ENCODE measurements around the gene FGB. TPM values are rescaled to one million over a fixed set of nuclear protein-coding genes. Genes with fewer than 3 reads are reported as not detected.

The FGB gene
- total RNA-seq: 1 to 10 TPM in 1 of 2 donors, not detected in 1; 1.5 TPM
- long read RNA-seq, donor 1: 0 reads
- long read RNA-seq, donor 2: 0 reads

GRCh38 chr4:154562697-154563254 lies at the start of gene FGB:
Gene FGB, plus strand, starts transcription at chr4:154563011. Its CDS starts 8 bp downstream, at chr4:154563019.
- no peak for DNase-seq (ENCODE audit: low spot score)

GRCh38 chr4:154516318-154517029 lies 46.3 kb upstream of the FGB start:
- DNase-seq (ENCODE audit: low spot score): no peak

More at GRCh38 chr4:154562697-154563254, at the start of gene FGB:
- intact Hi-C loops (cut with DNase I): loop anchor here in 1 of 2 donors (10.0 kb wide), 1 partner anchor 792 kb away; no protein-coding TSS in a partner anchor

GRCh38 chr4:154517591-154517990 lies 45.2 kb upstream of the FGB start:
- DNase-seq (ENCODE audit: low spot score): no peak
- intact Hi-C loops (cut with DNase I): loop anchor here in 1 of 2 donors (10.0 kb wide), 1 partner anchor 113 kb away; no protein-coding TSS in a partner anchor

More at GRCh38 chr4:154516318-154517029, 46.3 kb upstream of the FGB start:
- intact Hi-C loops (cut with DNase I): loop anchor here in 1 of 2 donors (10.0 kb wide), 1 partner anchor 112 kb away; no protein-coding TSS in a partner anchor

GRCh38 chr4:154519214-154519613 lies 43.6 kb upstream of the FGB start:
- intact Hi-C loops (cut with DNase I): loop anchor here in 1 of 2 donors (10.0 kb wide), 1 partner anchor 114 kb away; no protein-coding TSS in a partner anchor
- no peak for DNase-seq (ENCODE audit: low spot score)

- no peak for DNase-seq (ENCODE audit: low spot score)
- intact Hi-C loops (cut with DNase I): no loop called here
Measured at GRCh38 chr4:154521607-154522006, 41.2 kb upstream of the FGB start.

GRCh38 chr4:154526151-154526550 lies 36.7 kb upstream of the FGB start:
- intact Hi-C loops (cut with DNase I): no loop called here
- DNase-seq (ENCODE audit: low spot score): no peak

GRCh38 chr4:154527308-154527707 lies 35.5 kb upstream of the FGB start:
- DNase-seq (ENCODE audit: low spot score): no peak
- intact Hi-C loops (cut with DNase I): no loop called here

GRCh38 chr4:154528869-154529268 lies 33.9 kb upstream of the FGB start:
- no peak for DNase-seq (ENCODE audit: low spot score)
- intact Hi-C loops (cut with DNase I): no loop called here

GRCh38 chr4:154529728-154530519 lies 32.9 kb upstream of the FGB start:
- intact Hi-C loops (cut with DNase I): no loop called here

GRCh38 chr4:154534296-154534695 lies 28.5 kb upstream of the FGB start:
- intact Hi-C loops (cut with DNase I): no loop called here
- no peak for DNase-seq (ENCODE audit: low spot score)

More at GRCh38 chr4:154529728-154530519, 32.9 kb upstream of the FGB start:
- no peak for DNase-seq (ENCODE audit: low spot score)

GRCh38 chr4:154542271-154542879 lies 20.4 kb upstream of the FGB start:
- intact Hi-C loops (cut with DNase I): no loop called here
- DNase-seq (ENCODE audit: low spot score): no peak

- intact Hi-C loops (cut with DNase I): no loop called here
- no peak for DNase-seq (ENCODE audit: low spot score)
Measured at GRCh38 chr4:154545689-154546088, 17.1 kb upstream of the FGB start.

- peak; percentile 99 for DNase-seq (ENCODE audit: low spot score)
- intact Hi-C loops (cut with DNase I): loop anchor here in 1 of 2 donors (10.0 kb wide), 1 partner anchor 75 kb away; no protein-coding TSS in a partner anchor
Measured at GRCh38 chr4:154549894-154550790, 12.7 kb upstream of the FGB start, which contains the start of gene PLRG1. Gene PLRG1, minus strand, starts transcription at chr4:154550400. Its CDS starts 92 bp downstream, at chr4:154550308.

GRCh38 chr4:154551872-154552686 lies 10.7 kb upstream of the FGB start:
- intact Hi-C loops (cut with DNase I): loop anchor here in 1 of 2 donors (10.0 kb wide), 1 partner anchor 73 kb away; no protein-coding TSS in a partner anchor
- DNase-seq (ENCODE audit: low spot score): peak; percentile 86

- intact Hi-C loops (cut with DNase I): loop anchor here in 1 of 2 donors (10.0 kb wide), 1 partner anchor 66 kb away; no protein-coding TSS in a partner anchor
- no peak for DNase-seq (ENCODE audit: low spot score)
Measured at GRCh38 chr4:154559141-154559493, 3.7 kb upstream of the FGB start.

- intact Hi-C loops (cut with DNase I): loop anchor here in 1 of 2 donors (10.0 kb wide), 2 partner anchors 65 to 795 kb away; no protein-coding TSS in a partner anchor
- no peak for DNase-seq (ENCODE audit: low spot score)
Measured at GRCh38 chr4:154559494-154560418, 3.1 kb upstream of the FGB start.
